Mesendoderm (in vitro differentiated cells): ENCODE measurements around the gene APMAP.
A peak's percentile ranks its signal among the peaks of the same experiment; 100 is the strongest.

Experiments
- DNase-seq: peaks from one replicate; pipeline ENCODE4 v3.0.0; 2013
- H2AK5ac ChIP-seq: 2 replicates; pipeline ENCODE4 v1.6.1; 2013; ENCODE audit warnings: low read length, inconsistent platforms
- H2BK120ac ChIP-seq: 2 replicates; pipeline ENCODE4 v1.6.1; 2013; ENCODE audit warnings: low read depth, mild to moderate bottlenecking, low read length, moderate library complexity, mixed read lengths
- H2BK15ac ChIP-seq: replicated peaks from 2 replicates; pipeline ENCODE4 v1.6.1; 2013; ENCODE audit warnings: low read depth, mild to moderate bottlenecking, moderate library complexity
- H2BK5ac ChIP-seq: 2 replicates; pipeline ENCODE4 v1.6.1; 2013; ENCODE audit warnings: low read length, inconsistent platforms
- H3K18ac ChIP-seq: 2 replicates; pipeline ENCODE4 v1.6.1; 2013; ENCODE audit warnings: mild to moderate bottlenecking, low read length, mixed read lengths
- H3K23ac ChIP-seq: one replicate; pipeline ENCODE4 v1.6.1; 2013; ENCODE audit warnings: low read length
- H3K27ac ChIP-seq: 2 replicates; pipeline ENCODE4 v1.5.1; 2013; ENCODE audit warnings: low read depth, mild to moderate bottlenecking, inconsistent platforms, low read length, moderate library complexity
- H3K27me3 ChIP-seq: 2 replicates; pipeline ENCODE4 v1.6.1; 2013; ENCODE audit warnings: low read length, control low read depth, mild to moderate bottlenecking, inconsistent platforms; ENCODE audit not compliant: insufficient read depth, poor library complexity
- H3K36me3 ChIP-seq: 2 replicates; pipeline ENCODE4 v1.6.1; 2013; ENCODE audit warnings: low read length, inconsistent platforms; ENCODE audit not compliant: control insufficient read depth, insufficient read depth
- H3K4ac ChIP-seq: one replicate; pipeline ENCODE4 v1.6.1; 2013; ENCODE audit warnings: low read depth, mild to moderate bottlenecking, low read length, moderate library complexity
- H3K4me1 ChIP-seq: 2 replicates; pipeline ENCODE4 v1.6.1; 2013; ENCODE audit warnings: low read depth, low read length, inconsistent platforms; ENCODE audit not compliant: control insufficient read depth
- H3K4me2 ChIP-seq: 2 replicates; pipeline ENCODE4 v1.6.1; 2013; ENCODE audit warnings: low read length
- H3K4me3 ChIP-seq: 2 replicates; pipeline ENCODE4 v1.5.1; 2013; ENCODE audit warnings: mild to moderate bottlenecking, low read length
- H3K56ac ChIP-seq: one replicate; pipeline ENCODE4 v1.6.1; 2013; ENCODE audit warnings: low read length
- H3K79me1 ChIP-seq: 2 replicates; pipeline ENCODE4 v1.6.1; 2013; ENCODE audit warnings: low read length, inconsistent platforms
- H3K79me2 ChIP-seq: 2 replicates; pipeline ENCODE4 v1.6.1; 2013; ENCODE audit warnings: mild to moderate bottlenecking, low read length; ENCODE audit not compliant: control insufficient read depth, insufficient read depth
- H3K9ac ChIP-seq: 2 replicates; pipeline ENCODE4 v1.6.1; 2013; ENCODE audit warnings: low read length, inconsistent platforms
- H4K5ac ChIP-seq: one replicate; pipeline ENCODE4 v1.6.1; 2013; ENCODE audit warnings: low read length
- H4K8ac ChIP-seq: one replicate; pipeline ENCODE4 v1.6.1; 2013; ENCODE audit warnings: low read depth, mild to moderate bottlenecking, control low read depth, low read length, moderate library complexity
- WGBS: extraction: QIAGEN DNeasy Blood & Tissue Kit; methylation state at CpG from one replicate; pipeline ENCODE4 v1.1.7; 2013; ENCODE audit warnings: low lambda C conversion rate, missing lambda C conversion rate; ENCODE audit not compliant: insufficient coverage; ENCODE audit errors: extremely low coverage; 5-methylcytosine and 5-hydroxymethylcytosine counted together

Gene APMAP

GRCh38 chr20:24951536-24952083 lies 40.9 kb downstream of the APMAP start:
- Histone ChIP-seq H3K4me3 (no peak overlapping the region), H2BK15ac (no peak overlapping the region), H4K5ac (no peak overlapping the region), H4K8ac (no peak overlapping the region), H3K27me3 (no peaks in the 10 kb centered on the region), H3K18ac (no peak overlapping the region), H3K79me2 (no peaks in the 10 kb centered on the region), H3K79me1 (no peaks in the 10 kb centered on the region), H3K4ac (no peak overlapping the region), H2AK5ac (no peak overlapping the region), H3K9ac (no peak overlapping the region), H3K23ac (no peak overlapping the region), H2BK5ac (no peak overlapping the region), H3K56ac (no peak overlapping the region), H3K4me1 (no peaks in the 10 kb centered on the region), H3K4me2 (no peak overlapping the region), H3K27ac (no peak overlapping the region), H3K36me3 (no peaks in the 10 kb centered on the region), H2BK120ac (no peak overlapping the region)
- WGBS, result no CpG with 5 or more reads among the region's 11 CpGs
- DNase-seq, result no peak

GRCh38 chr20:24950836-24951525 lies 41.6 kb downstream of the APMAP start:
- Histone ChIP-seq H4K8ac (no peak overlapping the region), H3K79me1 (no peaks in the 10 kb centered on the region), H2BK5ac (no peak overlapping the region), H3K18ac (no peak overlapping the region), H4K5ac (no peak overlapping the region), H3K4me1 (no peaks in the 10 kb centered on the region), H2BK15ac (no peak overlapping the region), H3K56ac (no peak overlapping the region), H3K79me2 (no peaks in the 10 kb centered on the region), H3K4ac (no peak overlapping the region), H3K4me3 (no peak overlapping the region), H3K9ac (no peak overlapping the region), H2AK5ac (no peak overlapping the region), H3K36me3 (no peaks in the 10 kb centered on the region), H3K23ac (no peak overlapping the region), H2BK120ac (no peak overlapping the region), H3K4me2 (no peak overlapping the region), H3K27me3 (no peaks in the 10 kb centered on the region), H3K27ac (no peak overlapping the region)
- DNase-seq, result no peak
- no CpG with 5 or more reads among the region's 16 CpGs for WGBS

GRCh38 chr20:24950128-24950835 lies 42.3 kb downstream of the APMAP start:
- Histone ChIP-seq H3K27ac (no peak overlapping the region), H3K4me1 (no peaks in the 10 kb centered on the region), H4K8ac (no peak overlapping the region), H2AK5ac (no peak overlapping the region), H3K79me2 (no peaks in the 10 kb centered on the region), H2BK120ac (no peak overlapping the region), H4K5ac (no peak overlapping the region), H3K36me3 (no peaks in the 10 kb centered on the region), H3K56ac (no peak overlapping the region), H3K4me2 (no peak overlapping the region), H2BK5ac (no peak overlapping the region), H3K23ac (no peak overlapping the region), H3K79me1 (no peaks in the 10 kb centered on the region), H3K27me3 (no peaks in the 10 kb centered on the region), H3K18ac (no peak overlapping the region), H2BK15ac (no peak overlapping the region), H3K4me3 (no peak overlapping the region), H3K9ac (no peak overlapping the region), H3K4ac (no peak overlapping the region)
- DNase-seq, result no peak
- WGBS, result no CpG with 5 or more reads among the region's 12 CpGs

- H3K79me1 ChIP-seq, result no peaks in the 10 kb centered on the region
- H3K18ac ChIP-seq, result no peak overlapping the region
- no peak overlapping the region for H2BK15ac ChIP-seq
- H3K36me3 ChIP-seq, result no peaks in the 10 kb centered on the region
- no peak overlapping the region for H2BK120ac ChIP-seq
- H3K79me2 ChIP-seq, result no peaks in the 10 kb centered on the region
- H3K9ac ChIP-seq, result no peak overlapping the region
- H3K4me2 ChIP-seq, result no peak overlapping the region
- no CpG with 5 or more reads among the region's 6 CpGs for WGBS
- H2AK5ac ChIP-seq, result no peak overlapping the region
- H3K23ac ChIP-seq, result no peak overlapping the region
- no peaks in the 10 kb centered on the region for H3K4me1 ChIP-seq
- H3K4me3 ChIP-seq, result no peak overlapping the region
- H3K4ac ChIP-seq, result no peak overlapping the region
- H3K56ac ChIP-seq, result no peak overlapping the region
- DNase-seq, result peak; percentile 10
- no peaks in the 10 kb centered on the region for H3K27me3 ChIP-seq
- H3K27ac ChIP-seq, result no peak overlapping the region
- H4K8ac ChIP-seq, result no peak overlapping the region
- H4K5ac ChIP-seq, result no peak overlapping the region
- H2BK5ac ChIP-seq, result no peak overlapping the region
These were observed 42.8 kb downstream of the APMAP start for GRCh38 chr20:24949756-24950127.

GRCh38 chr20:24948939-24949679 lies 43.4 kb downstream of the APMAP start, which contains the start of gene CST7:
Gene CST7, plus strand, starts transcription at chr20:24949269. Its CDS starts 237 bp downstream, at chr20:24949506.
- H4K8ac ChIP-seq, result no peak within 1 kb of the TSS
- no peak within 1 kb of the TSS for H4K5ac ChIP-seq
- WGBS, result no CpG with 5 or more reads among the region's 20 CpGs
- H3K27me3 ChIP-seq, result no peaks in the 10 kb centered on the region
- no peak within 1 kb of the TSS for H3K4ac ChIP-seq
- H3K23ac ChIP-seq, result no peak within 1 kb of the TSS
- H3K56ac ChIP-seq, result no peak within 1 kb of the TSS
- no peak within 1 kb of the TSS for H3K4me2 ChIP-seq
- no peak within 1 kb of the TSS for H2BK15ac ChIP-seq
- H3K4me3 ChIP-seq, result no peak within 1 kb of the TSS
- H3K18ac ChIP-seq, result no peak within 1 kb of the TSS
- no peak within 1 kb of the TSS for H2AK5ac ChIP-seq
- H2BK5ac ChIP-seq, result no peak within 1 kb of the TSS
- no peaks in the 10 kb centered on the region for H3K4me1 ChIP-seq
- H3K79me1 ChIP-seq, result no peaks in the 10 kb centered on the region
- no peaks in the 10 kb centered on the region for H3K36me3 ChIP-seq
- no peaks in the 10 kb centered on the region for H3K79me2 ChIP-seq
- H3K9ac ChIP-seq, result no peak within 1 kb of the TSS
- H3K27ac ChIP-seq, result no peak within 1 kb of the TSS
- no peak for DNase-seq
- H2BK120ac ChIP-seq, result no peak within 1 kb of the TSS
